Caco-2 (cell line): Measurements from ENCODE around the gene CAMK4. TPM values are rescaled to one million over a fixed set of nuclear protein-coding genes. Genes with fewer than 3 reads are reported as not detected.

ENCODE experiments used
- BruUV-seq: library from RNA; stranded (reverse); fragments of 400-500 nt; replicated peaks from 2 replicates; lab custom pipeline; 2021; lab: Mats Ljungman, UMichigan
- CTCF ChIA-PET: fragments of 300-600 bp; sonication (Branson Sonifier 250); formaldehyde crosslinking; loops from one replicate; lab custom pipeline; 2022; ENCODE audit warnings: antibody characterized with exemption; lab: Charles Lee
- POLR2A ChIA-PET: fragments of 300-600 bp; sonication (Branson Sonifier 250); formaldehyde crosslinking; loops from one replicate; lab custom pipeline; 2022; ENCODE audit warnings: antibody characterized with exemption; lab: Charles Lee
- DNase-seq, 2 experiments: peaks; one replicate each; pipeline versions ENCODE4 v3.0.0 to v3.0.0-alpha.2; 2020 to 2022
- H3K27me3 ChIP-seq: replicated peaks from 2 replicates; pipeline ENCODE4 v1.6.0; 2011; ENCODE audit warnings: low read length; ENCODE audit not compliant: control insufficient read depth, insufficient read depth
- H3K36me3 ChIP-seq: 2 replicates; pipeline ENCODE4 v1.5.1; 2011; ENCODE audit warnings: low read length; ENCODE audit not compliant: control insufficient read depth, insufficient read depth
- H3K4me1 ChIP-seq: fragments of 250-450 bp; sonication (Bioruptor Pico); 2 replicates; pipeline ENCODE4 v1.5.1; 2020; ENCODE audit warnings: mild to moderate bottlenecking
- H3K4me3 ChIP-seq: 2 replicates; pipeline ENCODE4 v1.5.1; 2011; ENCODE audit warnings: low read depth, mild to moderate bottlenecking, control low read depth, low read length
- H3K9me3 ChIP-seq: fragments of 250-450 bp; sonication (Bioruptor Pico); 2 replicates; pipeline ENCODE4 v1.5.1; 2020; ENCODE audit warnings: mild to moderate bottlenecking, moderate library complexity
- H3K27ac Mint-ChIP-seq: one replicate; pipeline ENCODE4 v1.8.0; 2022; ENCODE audit warnings: mixed read lengths; ENCODE audit not compliant: unreplicated experiment
- H3K27me3 Mint-ChIP-seq: one replicate; pipeline ENCODE4 v1.8.0; 2022; ENCODE audit warnings: mixed read lengths; ENCODE audit not compliant: insufficient read depth, unreplicated experiment
- H3K36me3 Mint-ChIP-seq: one replicate; pipeline ENCODE4 v1.8.0; 2022; ENCODE audit warnings: mild to moderate bottlenecking, mixed read lengths; ENCODE audit not compliant: insufficient read depth, unreplicated experiment
- H3K4me1 Mint-ChIP-seq: one replicate; pipeline ENCODE4 v1.8.0; 2022; ENCODE audit warnings: low read depth, mixed read lengths; ENCODE audit not compliant: unreplicated experiment
- H3K4me3 Mint-ChIP-seq: one replicate; pipeline ENCODE4 v1.8.0; 2022; ENCODE audit warnings: mild to moderate bottlenecking, moderate library complexity, mixed read lengths; ENCODE audit not compliant: unreplicated experiment
- H3K9me3 Mint-ChIP-seq: one replicate; pipeline ENCODE4 v1.8.0; 2022; ENCODE audit warnings: mixed read lengths; ENCODE audit not compliant: unreplicated experiment
- intact Hi-C: fragments of 100-400 bp; cut with micrococcal nuclease; formaldehyde crosslinking; loops from one replicate; pipeline ENCODE4 v1.10.0; 2022; ENCODE audit not compliant: unreplicated experiment
- total RNA-seq: library from RNA; stranded (reverse); gene quantifications from 2 replicates; pipeline ENCODE4 v1.2.3, GENCODE V29; 2022
- TF ChIP-seq, protein P1 (sequence below), 2 experiments: fragments of 200-600 bp in 1 of 2; IDR thresholded peaks; 1 replicate in 1 of 2; 2 replicates in 1 of 2; pipeline versions ENCODE4 v1.5.1 to v1.8.0; 2011 to 2022; ENCODE audit warnings: antibody characterized with exemption in 1 of 2, control low read depth in 1 of 2, inconsistent platforms in 1 of 2, low read depth in 1 of 2, low read length in 1 of 2, mild to moderate bottlenecking in 1 of 2, moderate library complexity in 1 of 2; ENCODE audit not compliant: insufficient read depth in 1 of 2, severe bottlenecking in 1 of 2, unreplicated experiment in 1 of 2

Gene CAMK4
- total RNA-seq, 1 experiment from 2014 or later = not detected

DNA sequence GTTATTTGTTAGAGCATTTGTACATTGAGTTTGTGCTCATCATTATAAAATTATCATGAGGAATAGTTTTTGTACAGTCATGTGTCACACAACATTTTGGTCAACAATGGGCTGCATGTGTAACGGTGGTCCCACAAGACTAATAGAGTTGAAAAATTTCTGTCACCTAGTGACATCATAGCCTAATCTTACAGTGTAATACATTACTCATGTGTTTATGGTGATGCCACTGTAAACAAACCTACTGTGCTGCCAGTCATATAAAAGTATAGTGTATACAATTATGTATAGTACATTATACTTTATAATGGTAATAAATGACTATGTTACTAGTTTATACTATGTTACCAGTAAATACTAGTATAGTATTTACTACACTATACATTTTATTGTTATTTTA lies 3.0 kb upstream of the CAMK4 start:
- TF ChIP-seq, protein P1, sequence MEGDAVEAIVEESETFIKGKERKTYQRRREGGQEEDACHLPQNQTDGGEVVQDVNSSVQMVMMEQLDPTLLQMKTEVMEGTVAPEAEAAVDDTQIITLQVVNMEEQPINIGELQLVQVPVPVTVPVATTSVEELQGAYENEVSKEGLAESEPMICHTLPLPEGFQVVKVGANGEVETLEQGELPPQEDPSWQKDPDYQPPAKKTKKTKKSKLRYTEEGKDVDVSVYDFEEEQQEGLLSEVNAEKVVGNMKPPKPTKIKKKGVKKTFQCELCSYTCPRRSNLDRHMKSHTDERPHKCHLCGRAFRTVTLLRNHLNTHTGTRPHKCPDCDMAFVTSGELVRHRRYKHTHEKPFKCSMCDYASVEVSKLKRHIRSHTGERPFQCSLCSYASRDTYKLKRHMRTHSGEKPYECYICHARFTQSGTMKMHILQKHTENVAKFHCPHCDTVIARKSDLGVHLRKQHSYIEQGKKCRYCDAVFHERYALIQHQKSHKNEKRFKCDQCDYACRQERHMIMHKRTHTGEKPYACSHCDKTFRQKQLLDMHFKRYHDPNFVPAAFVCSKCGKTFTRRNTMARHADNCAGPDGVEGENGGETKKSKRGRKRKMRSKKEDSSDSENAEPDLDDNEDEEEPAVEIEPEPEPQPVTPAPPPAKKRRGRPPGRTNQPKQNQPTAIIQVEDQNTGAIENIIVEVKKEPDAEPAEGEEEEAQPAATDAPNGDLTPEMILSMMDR (IDR thresholded peaks at IDR 0.05; ENCODE audit: insufficient read depth in 1 of 2, low read depth in 1 of 2, low read length in 1 of 2, severe bottlenecking in 1 of 2, unreplicated experiment in 1 of 2) = no peak
- H3K36me3 Mint-ChIP-seq = no peaks in the 10 kb centered on the region
- H3K27me3 Mint-ChIP-seq = peaks cover 26% of the 10 kb centered on the region
- H3K27me3 ChIP-seq = peaks cover 8% of the 10 kb centered on the region
- no peak overlapping the region for H3K4me3 ChIP-seq
- no TSS peak for BruUV-seq
- no peaks in the 10 kb centered on the region for H3K9me3 ChIP-seq
- no peak overlapping the region for H3K4me3 Mint-ChIP-seq
- DNase-seq = no peak
- H3K36me3 ChIP-seq = no peaks in the 10 kb centered on the region
- peaks cover 6% of the 10 kb centered on the region for H3K4me1 Mint-ChIP-seq
- intact Hi-C loops = no loop called here
- H3K4me1 ChIP-seq = peaks cover 3% of the 10 kb centered on the region; the same call in 1 of the 2 replicates
- POLR2A ChIA-PET = no interaction called here
- CTCF ChIA-PET = no interaction called here
- no peaks in the 10 kb centered on the region for H3K9me3 Mint-ChIP-seq
- H3K27ac Mint-ChIP-seq = no peak overlapping the region

DNA sequence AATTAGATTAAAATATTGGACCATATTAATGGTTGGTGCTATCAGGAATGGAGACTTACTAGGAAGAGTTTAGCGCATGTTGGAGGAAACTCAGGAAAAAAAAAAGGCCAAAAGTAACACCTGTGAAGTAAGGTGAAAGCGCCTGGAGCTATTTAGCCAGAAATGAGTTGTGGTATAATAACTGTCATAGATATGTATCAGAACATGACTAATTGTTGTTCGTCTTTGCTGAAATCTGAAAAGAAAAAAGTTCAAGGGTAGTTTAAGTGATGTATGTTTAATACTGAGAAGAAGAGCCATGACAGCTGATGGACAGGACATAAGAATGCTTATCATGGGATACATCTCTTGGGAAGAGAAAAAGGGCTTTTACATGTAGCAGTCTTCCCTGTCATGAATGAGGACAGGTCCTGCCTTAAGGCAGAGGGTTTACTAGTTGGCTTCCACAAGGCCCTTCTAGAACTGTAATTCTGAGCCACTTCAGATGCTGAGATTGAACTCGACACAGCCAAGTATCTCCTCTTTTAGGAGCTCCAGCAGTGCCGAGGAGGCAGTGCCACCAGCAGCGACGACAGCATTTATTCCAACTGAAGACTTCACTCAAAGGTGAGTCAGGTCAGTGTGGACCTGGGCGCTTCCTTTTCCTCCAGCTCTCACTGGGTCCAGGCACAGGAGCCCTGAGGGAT lies 940 bp upstream of the CAMK4 start:
- H3K4me1 Mint-ChIP-seq = peaks cover 6% of the 10 kb centered on the region
- no peak overlapping the region for H3K27ac Mint-ChIP-seq
- POLR2A ChIA-PET = no interaction called here
- Histone ChIP-seq H3K36me3 (no peaks in the 10 kb centered on the region), H3K27me3 (peaks cover 10% of the 10 kb centered on the region), H3K4me1 (peaks cover 3% of the 10 kb centered on the region; the same call in 1 of the 2 replicates), H3K4me3 (no peak overlapping the region; the same call in 1 of the 2 replicates), H3K9me3 (no peaks in the 10 kb centered on the region)
- H3K27me3 Mint-ChIP-seq = peaks cover 34% of the 10 kb centered on the region
- CTCF ChIA-PET = no interaction called here
- H3K9me3 Mint-ChIP-seq = no peaks in the 10 kb centered on the region
- H3K4me3 Mint-ChIP-seq = peak overlapping the region; percentile 59
- TF ChIP-seq, protein P1 (IDR thresholded peaks at IDR 0.05; ENCODE audit: insufficient read depth in 1 of 2, low read depth in 1 of 2, low read length in 1 of 2, severe bottlenecking in 1 of 2, unreplicated experiment in 1 of 2) = no peak
- DNase-seq = no peak
- intact Hi-C loops = no loop called here
- no TSS peak for BruUV-seq
- no peaks in the 10 kb centered on the region for H3K36me3 Mint-ChIP-seq

DNA sequence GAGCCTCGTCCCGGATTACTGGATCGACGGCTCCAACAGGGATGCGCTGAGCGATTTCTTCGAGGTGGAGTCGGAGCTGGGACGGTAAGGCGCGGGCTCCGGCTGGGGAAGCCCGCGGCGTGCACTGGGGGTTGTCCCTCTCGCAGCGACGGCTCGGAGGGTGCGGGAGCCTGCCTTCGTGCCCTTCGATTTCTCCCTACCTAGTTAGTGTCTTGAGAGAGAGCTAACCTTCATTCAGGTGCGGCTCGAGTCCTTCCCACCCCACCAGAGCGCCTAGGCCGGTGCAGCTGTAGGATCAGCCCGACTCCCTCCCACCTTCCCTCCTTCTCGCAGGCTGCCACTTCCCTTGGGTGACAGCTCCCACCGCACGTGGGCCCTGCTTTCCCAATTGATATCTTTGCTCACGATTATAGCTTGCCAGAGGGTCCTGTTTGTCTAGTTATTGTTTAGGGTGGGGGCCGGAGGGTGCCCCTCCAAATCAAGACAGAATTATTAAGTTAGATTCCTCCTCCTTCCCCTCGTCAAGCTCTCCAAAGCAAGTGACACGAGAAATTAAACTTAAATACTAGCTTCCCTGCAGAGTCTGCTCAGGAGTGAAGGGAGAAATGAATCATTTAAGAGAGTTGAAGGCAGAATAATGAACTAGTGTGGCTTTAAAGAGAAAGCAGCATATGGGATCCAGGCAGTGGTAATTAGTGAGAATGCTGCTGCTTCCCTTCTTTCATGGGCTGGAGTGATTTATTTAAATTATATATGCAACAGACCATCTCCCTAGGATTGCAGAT lies 569 bp downstream of the CAMK4 start:
- H3K27me3 ChIP-seq = peaks cover 10% of the 10 kb centered on the region
- peak overlapping the region; percentile 59 for H3K4me3 Mint-ChIP-seq
- H3K36me3 ChIP-seq = no peaks in the 10 kb centered on the region
- H3K9me3 Mint-ChIP-seq = no peaks in the 10 kb centered on the region
- CTCF ChIA-PET = no interaction called here
- H3K27ac Mint-ChIP-seq = no peak overlapping the region
- peaks cover 3% of the 10 kb centered on the region; the same call in 1 of the 2 replicates for H3K4me1 ChIP-seq
- TF ChIP-seq, protein P1 (IDR thresholded peaks at IDR 0.05; ENCODE audit: insufficient read depth in 1 of 2, low read depth in 1 of 2, low read length in 1 of 2, severe bottlenecking in 1 of 2, unreplicated experiment in 1 of 2) = no peak
- POLR2A ChIA-PET = no interaction called here
- peaks cover 6% of the 10 kb centered on the region for H3K4me1 Mint-ChIP-seq
- H3K4me3 ChIP-seq = peak overlapping the region; percentile 43
- H3K36me3 Mint-ChIP-seq = no peaks in the 10 kb centered on the region
- intact Hi-C loops = loop anchor here (2.0 kb wide), 1 partner anchor 54 kb away; no protein-coding TSS in a partner anchor
- H3K27me3 Mint-ChIP-seq = peaks cover 33% of the 10 kb centered on the region
- H3K9me3 ChIP-seq = no peaks in the 10 kb centered on the region
- no TSS peak for BruUV-seq
- DNase-seq = no peak
